Type B pancreatic cell (in vitro differentiated cells): ENCODE data around the gene PYROXD2. TPM values are rescaled to one million over a fixed set of nuclear protein-coding genes. Genes with fewer than 3 reads are reported as not detected.

Experiments used
- DNase-seq: peaks from one replicate; pipeline ENCODE4 v3.0.0; 2021; ENCODE audit warnings: mixed read lengths; ENCODE audit not compliant: unreplicated experiment; ENCODE audit errors: extremely low spot score
- H3K27ac Mint-ChIP-seq: 2 replicates; pipeline ENCODE4 v1.8.0; 2021; ENCODE audit warnings: mild to moderate bottlenecking, mixed read lengths
- H3K27me3 Mint-ChIP-seq: 2 replicates; pipeline ENCODE4 v1.8.0; 2021; ENCODE audit warnings: mixed read lengths
- H3K36me3 Mint-ChIP-seq: 2 replicates; pipeline ENCODE4 v1.8.0; 2021; ENCODE audit warnings: mixed read lengths
- H3K4me1 Mint-ChIP-seq: one replicate; pipeline ENCODE4 v1.8.0; 2021; ENCODE audit warnings: mixed read lengths; ENCODE audit not compliant: unreplicated experiment
- H3K4me3 Mint-ChIP-seq: 2 replicates; pipeline ENCODE4 v1.8.0; 2021; ENCODE audit warnings: mild to moderate bottlenecking, mixed read lengths
- H3K9me3 Mint-ChIP-seq: 2 replicates; pipeline ENCODE4 v1.8.0; 2021; ENCODE audit warnings: mixed read lengths
- total RNA-seq: library from RNA; stranded (reverse); gene quantifications from 2 replicates; pipeline ENCODE4 v1.2.1, GENCODE V29; 2021; ENCODE audit warnings: low replicate concordance
- TF ChIP-seq, protein P1 (sequence below): fragments of 200-600 bp; sonication (generic); conservative IDR thresholded peaks from 2 replicates; pipeline ENCODE4 v1.5.0; 2021; ENCODE audit warnings: antibody characterized with exemption, mild to moderate bottlenecking

The PYROXD2 gene
- total RNA-seq, 1 donor from 2014 or later = 14.9 TPM

DNA sequence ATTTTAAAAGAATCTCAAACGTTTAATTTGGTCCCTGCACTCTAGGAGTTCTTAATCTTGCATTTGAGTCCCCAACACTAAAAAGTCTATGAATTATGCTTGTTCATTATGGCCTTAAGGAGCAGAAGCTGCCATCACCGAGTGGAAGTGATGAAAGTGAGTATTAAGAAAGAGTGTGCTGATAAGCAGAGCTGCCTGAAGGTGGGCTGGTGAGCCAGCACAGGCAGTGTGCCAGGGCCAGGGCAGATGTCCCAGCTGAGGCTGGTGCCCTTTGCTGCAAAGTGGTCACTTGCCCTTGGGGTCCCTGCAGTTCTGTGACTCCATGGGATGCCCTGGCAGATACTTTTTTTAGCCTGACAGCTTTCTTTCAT, 74.1 kb downstream of the PYROXD2 start:
- Mint-ChIP-seq H3K4me1 (peaks cover 8% of the 10 kb centered on the region), H3K4me3 (no peak overlapping the region), H3K27me3 (peaks cover 14% of the 10 kb centered on the region), H3K27ac (no peak overlapping the region), H3K9me3 (peaks cover 8% of the 10 kb centered on the region), H3K36me3 (no peaks in the 10 kb centered on the region)
- DNase-seq = no peak
- TF ChIP-seq, protein P1, sequence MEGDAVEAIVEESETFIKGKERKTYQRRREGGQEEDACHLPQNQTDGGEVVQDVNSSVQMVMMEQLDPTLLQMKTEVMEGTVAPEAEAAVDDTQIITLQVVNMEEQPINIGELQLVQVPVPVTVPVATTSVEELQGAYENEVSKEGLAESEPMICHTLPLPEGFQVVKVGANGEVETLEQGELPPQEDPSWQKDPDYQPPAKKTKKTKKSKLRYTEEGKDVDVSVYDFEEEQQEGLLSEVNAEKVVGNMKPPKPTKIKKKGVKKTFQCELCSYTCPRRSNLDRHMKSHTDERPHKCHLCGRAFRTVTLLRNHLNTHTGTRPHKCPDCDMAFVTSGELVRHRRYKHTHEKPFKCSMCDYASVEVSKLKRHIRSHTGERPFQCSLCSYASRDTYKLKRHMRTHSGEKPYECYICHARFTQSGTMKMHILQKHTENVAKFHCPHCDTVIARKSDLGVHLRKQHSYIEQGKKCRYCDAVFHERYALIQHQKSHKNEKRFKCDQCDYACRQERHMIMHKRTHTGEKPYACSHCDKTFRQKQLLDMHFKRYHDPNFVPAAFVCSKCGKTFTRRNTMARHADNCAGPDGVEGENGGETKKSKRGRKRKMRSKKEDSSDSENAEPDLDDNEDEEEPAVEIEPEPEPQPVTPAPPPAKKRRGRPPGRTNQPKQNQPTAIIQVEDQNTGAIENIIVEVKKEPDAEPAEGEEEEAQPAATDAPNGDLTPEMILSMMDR = no peak

GRCh38 chr10:98340261-98340939, 74.6 kb downstream of the PYROXD2 start:
- no peak for DNase-seq
- peaks cover 14% of the 10 kb centered on the region for H3K27me3 Mint-ChIP-seq

DNA sequence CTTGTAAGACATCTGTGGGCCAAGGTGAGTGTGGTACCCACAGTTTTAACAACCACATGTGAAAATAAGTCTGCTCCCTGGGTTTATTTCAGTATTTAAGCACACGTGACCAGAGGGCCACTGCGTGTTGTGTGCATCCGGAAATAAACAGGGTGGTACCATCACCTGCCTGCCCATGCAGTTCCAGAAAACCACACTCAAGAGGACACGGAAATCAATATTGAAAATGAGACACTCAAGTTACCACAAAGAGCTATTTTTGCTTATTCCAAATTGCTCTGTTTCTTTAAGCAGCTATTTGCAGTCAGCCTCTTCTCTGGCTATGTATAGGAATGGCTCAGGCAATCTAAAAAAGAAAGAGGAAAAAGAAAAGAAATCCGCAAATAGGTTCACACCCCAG, 75.2 kb downstream of the PYROXD2 start:
- H3K4me3 Mint-ChIP-seq = no peak overlapping the region
- TF ChIP-seq, protein P1 = no peak
- no peak overlapping the region for H3K27ac Mint-ChIP-seq
- no peak for DNase-seq
- H3K27me3 Mint-ChIP-seq = peaks cover 14% of the 10 kb centered on the region
- H3K36me3 Mint-ChIP-seq = no peaks in the 10 kb centered on the region
- H3K4me1 Mint-ChIP-seq = peaks cover 8% of the 10 kb centered on the region
- peaks cover 8% of the 10 kb centered on the region for H3K9me3 Mint-ChIP-seq

More at GRCh38 chr10:98340261-98340939, 74.6 kb downstream of the PYROXD2 start:
- no peak overlapping the region for H3K4me3 Mint-ChIP-seq
- H3K9me3 Mint-ChIP-seq = peaks cover 8% of the 10 kb centered on the region
- H3K27ac Mint-ChIP-seq = peak overlapping the region; percentile 10
- no peaks in the 10 kb centered on the region for H3K36me3 Mint-ChIP-seq
- TF ChIP-seq, protein P1 = no peak
- H3K4me1 Mint-ChIP-seq = peaks cover 8% of the 10 kb centered on the region

DNA sequence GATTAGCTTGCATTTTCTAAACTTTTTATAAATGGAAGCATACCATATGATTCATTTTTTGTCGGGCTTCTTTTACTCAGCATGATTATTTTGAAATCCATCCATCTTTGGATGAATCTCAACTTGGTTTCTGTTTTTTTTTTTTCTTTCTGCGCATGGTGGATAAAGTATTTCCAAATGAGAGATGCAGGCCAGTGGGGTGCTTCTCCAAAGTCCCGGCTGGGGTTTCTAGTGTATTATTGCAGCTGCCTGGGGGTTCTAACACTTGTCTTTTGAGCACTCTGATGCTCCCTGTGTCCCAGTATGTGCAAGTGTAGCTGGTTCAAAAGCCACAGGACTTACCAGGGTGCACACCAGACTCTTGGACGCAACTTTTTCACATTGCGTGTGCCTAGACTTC, 76.1 kb downstream of the PYROXD2 start:
- DNase-seq = no peak
- Mint-ChIP-seq H3K27ac (no peak overlapping the region), H3K9me3 (peaks cover 8% of the 10 kb centered on the region), H3K4me1 (peaks cover 8% of the 10 kb centered on the region), H3K27me3 (peaks cover 19% of the 10 kb centered on the region), H3K36me3 (no peaks in the 10 kb centered on the region), H3K4me3 (no peak overlapping the region)
- TF ChIP-seq, protein P1 = no peak

DNA sequence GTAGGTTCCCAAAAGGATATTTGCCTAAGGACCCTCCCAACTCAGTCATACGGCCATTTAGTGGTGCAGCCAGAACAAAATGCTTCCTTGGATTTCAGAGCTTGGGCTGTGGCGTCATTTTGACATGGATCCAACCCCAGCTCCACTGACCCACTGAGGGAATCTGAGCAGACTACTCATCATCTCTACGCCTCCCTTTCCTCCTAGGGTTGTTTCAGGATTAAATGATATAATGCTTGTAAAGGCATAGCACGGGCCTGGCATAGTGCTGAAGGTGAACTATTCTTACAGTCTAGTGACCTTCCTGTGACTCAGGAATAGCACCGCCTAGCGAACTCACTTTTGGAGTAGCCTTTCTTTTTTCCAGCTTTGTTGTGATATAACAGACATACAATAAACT, 76.7 kb downstream of the PYROXD2 start:
- no peak for DNase-seq
- H3K27me3 Mint-ChIP-seq = peaks cover 24% of the 10 kb centered on the region
- no peaks in the 10 kb centered on the region for H3K36me3 Mint-ChIP-seq
- H3K9me3 Mint-ChIP-seq = peaks cover 8% of the 10 kb centered on the region
- H3K4me3 Mint-ChIP-seq = no peak overlapping the region
- TF ChIP-seq, protein P1 = no peak
- no peak overlapping the region for H3K27ac Mint-ChIP-seq
- peaks cover 8% of the 10 kb centered on the region for H3K4me1 Mint-ChIP-seq

GRCh38 chr10:98337484-98337883, 77.5 kb downstream of the PYROXD2 start:
- no peaks in the 10 kb centered on the region for H3K36me3 Mint-ChIP-seq
- no peak for DNase-seq
- H3K27me3 Mint-ChIP-seq = peaks cover 27% of the 10 kb centered on the region
- H3K4me1 Mint-ChIP-seq = peaks cover 8% of the 10 kb centered on the region
- H3K4me3 Mint-ChIP-seq = no peak overlapping the region
- no peak overlapping the region for H3K27ac Mint-ChIP-seq
- TF ChIP-seq, protein P1 = no peak
- peaks cover 5% of the 10 kb centered on the region for H3K9me3 Mint-ChIP-seq
